Brain microvascular endothelial cell (primary cell): ENCODE data around the gene CCL2.

ENCODE experiments used
- DNase-seq: peaks from one replicate; pipeline ENCODE4 v3.0.0-alpha.2; 2020
- H3K27ac ChIP-seq: fragments of 250-450 bp; sonication (Bioruptor Pico); 2 replicates; pipeline ENCODE4 v1.5.1; 2020; ENCODE audit warnings: mild to moderate bottlenecking, moderate library complexity
- H3K27me3 ChIP-seq: fragments of 250-450 bp; sonication (Bioruptor Pico); replicated peaks from 2 replicates; pipeline ENCODE4 v1.5.1; 2020; ENCODE audit warnings: mild to moderate bottlenecking
- H3K36me3 ChIP-seq: fragments of 250-450 bp; sonication (Bioruptor Pico); replicated peaks from 2 replicates; pipeline ENCODE4 v1.5.1; 2020; ENCODE audit warnings: mild to moderate bottlenecking
- H3K4me3 ChIP-seq: 2 replicates; pipeline ENCODE4 v1.5.1; 2011; ENCODE audit warnings: low read depth, mild to moderate bottlenecking, control low read depth, low read length, moderate library complexity
- in situ Hi-C: cut with HindIII; loops from 2 replicates; pipeline ENCODE4 v1.10.0; 2017; ENCODE audit warnings: low sequenced_read_pairs, low pct_ligation_motif_present
- TF ChIP-seq, protein P1 (sequence below): IDR thresholded peaks from 2 replicates; pipeline ENCODE4 v1.5.1; 2011; ENCODE audit warnings: low read depth, mild to moderate bottlenecking, moderate library complexity, low read length, control low read depth, inconsistent platforms; ENCODE audit errors: missing control alignments

The CCL2 gene

DNA sequence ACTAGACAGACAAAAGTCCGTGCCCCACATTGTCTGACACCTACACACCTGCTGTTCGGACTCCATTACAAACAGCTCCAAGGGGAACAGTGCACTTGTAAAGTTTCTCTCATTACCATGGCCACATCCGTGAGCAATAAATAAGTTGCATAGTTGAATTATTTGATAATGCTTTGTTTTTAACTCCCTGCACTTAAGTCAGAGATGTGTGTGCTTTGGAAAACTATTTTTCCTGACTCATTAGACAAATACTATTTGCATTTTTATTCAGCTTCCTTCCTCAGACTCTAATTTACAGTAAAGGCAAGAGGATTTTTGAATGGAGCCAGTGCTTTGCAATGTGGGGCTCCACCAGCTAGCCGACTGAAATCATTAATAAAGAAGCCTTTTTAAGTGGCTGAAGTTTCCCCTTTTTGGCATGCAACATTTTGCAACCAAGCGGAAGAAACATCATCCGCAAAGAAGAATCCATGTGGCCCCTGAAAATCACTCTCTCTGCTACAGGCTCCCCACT lies 6.5 kb upstream of the CCL2 start:
- no peaks in the 10 kb centered on the region for H3K27me3 ChIP-seq
- TF ChIP-seq, protein P1, sequence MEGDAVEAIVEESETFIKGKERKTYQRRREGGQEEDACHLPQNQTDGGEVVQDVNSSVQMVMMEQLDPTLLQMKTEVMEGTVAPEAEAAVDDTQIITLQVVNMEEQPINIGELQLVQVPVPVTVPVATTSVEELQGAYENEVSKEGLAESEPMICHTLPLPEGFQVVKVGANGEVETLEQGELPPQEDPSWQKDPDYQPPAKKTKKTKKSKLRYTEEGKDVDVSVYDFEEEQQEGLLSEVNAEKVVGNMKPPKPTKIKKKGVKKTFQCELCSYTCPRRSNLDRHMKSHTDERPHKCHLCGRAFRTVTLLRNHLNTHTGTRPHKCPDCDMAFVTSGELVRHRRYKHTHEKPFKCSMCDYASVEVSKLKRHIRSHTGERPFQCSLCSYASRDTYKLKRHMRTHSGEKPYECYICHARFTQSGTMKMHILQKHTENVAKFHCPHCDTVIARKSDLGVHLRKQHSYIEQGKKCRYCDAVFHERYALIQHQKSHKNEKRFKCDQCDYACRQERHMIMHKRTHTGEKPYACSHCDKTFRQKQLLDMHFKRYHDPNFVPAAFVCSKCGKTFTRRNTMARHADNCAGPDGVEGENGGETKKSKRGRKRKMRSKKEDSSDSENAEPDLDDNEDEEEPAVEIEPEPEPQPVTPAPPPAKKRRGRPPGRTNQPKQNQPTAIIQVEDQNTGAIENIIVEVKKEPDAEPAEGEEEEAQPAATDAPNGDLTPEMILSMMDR = no peak
- no peaks in the 10 kb centered on the region for H3K36me3 ChIP-seq
- H3K27ac ChIP-seq = peak overlapping the region; percentile 46
- H3K4me3 ChIP-seq = no peak overlapping the region
- DNase-seq = no peak
- in situ Hi-C loops = no loop called here

DNA sequence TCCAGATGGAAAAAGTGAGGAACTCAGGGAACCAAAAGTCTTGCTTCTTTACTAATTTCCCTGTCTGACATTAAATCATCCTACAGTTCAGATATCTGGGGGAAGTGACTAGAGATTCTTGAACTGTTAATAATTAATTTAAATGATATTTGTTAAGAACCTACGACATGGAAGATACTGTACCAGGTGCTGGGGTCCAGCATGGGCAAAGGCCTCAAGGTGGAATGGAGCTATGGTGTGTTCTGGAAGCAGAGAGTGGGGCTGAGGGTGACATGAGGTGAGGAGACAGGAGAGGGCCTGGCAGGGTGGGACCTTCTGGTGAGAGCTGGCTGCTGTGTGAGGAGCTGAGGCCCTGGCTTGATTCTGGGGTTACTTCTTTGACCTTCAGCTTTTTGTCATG lies 6.0 kb upstream of the CCL2 start:
- peak overlapping the region; percentile 46 for H3K27ac ChIP-seq
- TF ChIP-seq, protein P1 = no peak
- H3K36me3 ChIP-seq = no peaks in the 10 kb centered on the region
- no peak overlapping the region for H3K4me3 ChIP-seq
- no peaks in the 10 kb centered on the region for H3K27me3 ChIP-seq
- in situ Hi-C loops = no loop called here
- no peak for DNase-seq

DNA sequence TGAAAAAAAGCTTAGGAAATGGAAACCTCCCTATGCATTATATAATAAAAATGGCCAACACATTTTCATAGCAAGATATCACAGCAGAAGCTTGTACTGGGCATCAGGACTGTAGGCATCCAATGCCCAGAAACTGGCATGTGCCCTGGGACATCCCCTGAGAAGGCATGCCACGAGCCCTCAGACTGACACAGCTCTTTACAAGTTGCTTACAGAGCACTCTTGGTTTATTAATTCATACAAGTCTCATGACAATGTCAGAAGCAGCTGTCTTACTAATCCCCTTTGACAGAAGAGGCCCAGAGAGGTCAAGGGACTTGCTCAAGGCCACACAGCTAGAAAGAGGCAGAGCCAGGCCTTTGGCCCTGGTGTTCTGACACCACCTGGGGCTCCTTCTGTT lies 5.6 kb upstream of the CCL2 start:
- DNase-seq = no peak
- peak overlapping the region; percentile 46 for H3K27ac ChIP-seq
- no peak overlapping the region for H3K4me3 ChIP-seq
- in situ Hi-C loops = no loop called here
- TF ChIP-seq, protein P1 = no peak
- no peaks in the 10 kb centered on the region for H3K27me3 ChIP-seq
- no peaks in the 10 kb centered on the region for H3K36me3 ChIP-seq

DNA sequence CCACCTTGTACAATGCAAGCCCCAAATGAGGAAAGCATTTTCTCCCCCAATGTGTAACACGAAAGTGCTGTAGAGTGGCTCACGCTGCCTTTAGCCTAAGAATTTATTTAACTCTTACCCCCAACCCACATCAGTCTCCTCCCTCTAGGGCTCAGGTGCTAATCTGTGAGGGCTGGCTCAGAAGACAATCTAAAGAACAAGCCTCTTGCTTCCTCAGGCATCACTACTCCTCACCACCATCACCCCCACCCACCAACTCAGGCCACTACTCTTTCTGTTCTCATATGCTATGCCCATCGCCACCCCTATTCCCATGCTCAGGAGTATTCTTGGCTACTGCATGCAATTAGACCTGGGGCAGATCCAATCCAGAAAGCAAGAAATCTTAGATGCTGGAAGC lies 3.9 kb upstream of the CCL2 start:
- in situ Hi-C loops = no loop called here
- H3K27ac ChIP-seq = peak overlapping the region; percentile 79

DNA sequence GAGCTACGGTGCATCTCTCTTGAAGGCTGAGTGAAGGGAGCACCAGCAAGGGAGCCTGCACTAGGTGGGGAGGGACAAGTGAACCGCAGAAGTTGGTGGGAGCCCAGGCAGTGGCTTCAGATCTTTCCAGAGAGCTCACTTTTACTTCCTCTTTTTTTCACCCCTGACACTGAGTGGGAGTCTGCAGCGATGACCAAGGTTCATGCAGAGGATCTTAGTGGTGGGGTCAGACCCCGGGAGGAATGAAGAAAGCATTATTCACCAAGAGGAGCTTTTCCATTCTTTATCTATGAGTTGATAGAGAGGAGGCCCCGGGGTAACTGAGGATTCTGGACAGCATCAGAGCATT lies 3.0 kb upstream of the CCL2 start:
- peak; percentile 50 for DNase-seq
- TF ChIP-seq, protein P1 = no peak
- Histone ChIP-seq H3K4me3 (no peak overlapping the region), H3K27ac (peak overlapping the region; percentile 79), H3K27me3 (no peaks in the 10 kb centered on the region), H3K36me3 (no peaks in the 10 kb centered on the region)
- in situ Hi-C loops = no loop called here

More for the DNA sequence above, 3.9 kb upstream of the CCL2 start:
- TF ChIP-seq, protein P1 = no peak
- no peaks in the 10 kb centered on the region for H3K27me3 ChIP-seq
- H3K4me3 ChIP-seq = no peak overlapping the region
- no peaks in the 10 kb centered on the region for H3K36me3 ChIP-seq
- DNase-seq = no peak

DNA sequence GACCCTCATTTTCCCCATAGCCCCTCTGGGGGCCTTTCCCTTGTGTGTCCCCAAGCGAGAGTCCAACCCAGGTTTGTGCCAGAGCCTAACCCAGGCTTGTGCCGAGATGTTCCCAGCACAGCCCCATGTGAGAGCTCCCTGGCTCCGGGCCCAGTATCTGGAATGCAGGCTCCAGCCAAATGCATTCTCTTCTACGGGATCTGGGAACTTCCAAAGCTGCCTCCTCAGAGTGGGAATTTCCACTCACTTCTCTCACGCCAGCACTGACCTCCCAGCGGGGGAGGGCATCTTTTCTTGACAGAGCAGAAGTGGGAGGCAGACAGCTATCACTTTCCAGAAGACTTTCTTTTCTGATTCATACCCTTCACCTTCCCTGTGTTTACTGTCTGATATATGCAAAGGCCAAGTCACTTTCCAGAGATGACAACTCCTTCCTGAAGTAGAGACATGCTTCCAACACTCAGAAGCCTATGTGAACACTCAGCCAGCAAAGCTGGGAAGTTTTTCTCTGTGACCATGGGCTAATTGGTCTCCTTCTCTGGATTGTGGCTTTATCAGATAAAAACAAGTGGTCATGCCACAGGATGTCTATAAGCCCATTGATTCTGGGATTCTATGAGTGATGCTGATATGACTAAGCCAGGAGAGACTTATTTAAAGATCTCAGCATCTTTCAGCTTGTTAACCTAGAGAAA lies 2.5 kb upstream of the CCL2 start:
- Histone ChIP-seq H3K27ac (peak overlapping the region; percentile 79), H3K27me3 (no peaks in the 10 kb centered on the region), H3K4me3 (no peak overlapping the region), H3K36me3 (no peaks in the 10 kb centered on the region)
- peak; percentile 82 for DNase-seq
- TF ChIP-seq, protein P1 = no peak
- in situ Hi-C loops = no loop called here
